Right hindlimb (tissue), 1 donor: ENCODE results near the gene SPRY4.
"Not testable (repeated sequence)": the region's sequence is repeated elsewhere in the genome, so short reads cannot be mapped to it uniquely, and the experiment has no call there.

Experiments used
- DNase-seq: peaks from one replicate; pipeline ENCODE4 v3.0.0-alpha.2; 2018

Gene SPRY4

GRCh38 chr5:142333749-142334148 is 8.9 kb upstream of the SPRY4 start:
- not testable (repeated sequence) for DNase-seq

GRCh38 chr5:142330444-142330843 is 5.6 kb upstream of the SPRY4 start:
- no peak for DNase-seq

GRCh38 chr5:142330026-142330425 is 5.2 kb upstream of the SPRY4 start:
- no peak for DNase-seq

DNA sequence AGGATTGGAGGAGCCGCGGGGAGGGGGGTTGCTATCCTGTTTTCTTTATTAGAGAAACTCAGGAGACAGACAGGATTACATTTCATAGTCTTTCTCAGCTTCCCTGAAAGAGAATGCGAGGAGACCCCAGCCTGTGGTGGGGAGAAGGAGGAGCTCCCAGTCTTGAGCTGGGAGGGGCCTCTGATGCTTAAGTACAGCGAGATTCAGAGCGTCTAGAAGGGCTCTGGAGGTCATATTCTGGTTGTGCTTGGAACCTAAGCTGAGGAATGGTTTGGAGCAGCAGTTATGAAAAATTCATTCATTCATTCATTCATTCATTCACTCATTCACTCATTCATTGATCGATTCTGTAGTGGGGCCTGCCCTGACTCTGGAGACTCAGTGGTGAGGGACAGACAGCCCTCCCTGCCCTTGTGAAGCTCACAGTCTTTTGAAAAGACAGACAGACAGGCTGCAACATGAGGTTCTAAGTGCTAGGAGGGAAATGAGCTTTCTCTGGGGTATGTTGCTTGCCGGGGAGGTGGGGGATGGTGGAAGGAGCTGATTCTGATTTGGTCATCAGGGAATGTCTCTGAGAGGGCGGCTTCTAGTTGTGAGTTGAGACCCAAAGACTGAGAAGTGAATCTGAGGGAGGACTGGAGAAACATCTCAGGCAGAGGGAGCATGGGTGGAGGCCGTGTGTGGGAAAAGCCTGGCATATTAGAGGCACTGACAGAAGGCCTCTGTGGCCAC is 2.5 kb upstream of the SPRY4 start:
- DNase-seq, result peak; percentile 48

DNA sequence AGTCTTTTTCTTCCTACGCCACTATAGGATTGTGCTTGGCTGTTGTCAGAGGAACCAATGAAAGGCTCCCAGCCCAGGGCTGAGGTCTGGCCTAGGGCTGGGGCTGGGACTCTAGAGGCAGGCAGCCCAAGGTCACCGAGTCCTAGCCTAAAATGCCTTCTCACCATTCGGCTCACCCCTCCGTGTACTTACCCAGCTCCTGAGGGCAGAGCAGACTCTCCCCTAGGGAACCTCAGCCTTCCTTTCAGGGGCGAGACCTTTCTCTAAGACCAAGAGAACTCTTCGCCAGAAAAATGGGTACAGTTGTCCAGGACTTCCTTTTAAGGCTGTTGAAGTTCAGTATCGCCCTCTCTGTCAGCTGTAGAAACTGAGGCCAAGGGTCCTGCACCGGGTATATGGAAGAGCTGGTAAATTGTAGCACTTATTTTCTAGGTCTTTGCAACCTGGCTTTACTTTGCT is 1.7 kb upstream of the SPRY4 start:
- DNase-seq, result no peak

- DNase-seq, result peak; percentile 85
Observed at GRCh38 chr5:142325725-142326479, 1.1 kb upstream of the SPRY4 start.

GRCh38 chr5:142324136-142324870 is 518 bp downstream of the SPRY4 start:
- peak; percentile 37 for DNase-seq

DNA sequence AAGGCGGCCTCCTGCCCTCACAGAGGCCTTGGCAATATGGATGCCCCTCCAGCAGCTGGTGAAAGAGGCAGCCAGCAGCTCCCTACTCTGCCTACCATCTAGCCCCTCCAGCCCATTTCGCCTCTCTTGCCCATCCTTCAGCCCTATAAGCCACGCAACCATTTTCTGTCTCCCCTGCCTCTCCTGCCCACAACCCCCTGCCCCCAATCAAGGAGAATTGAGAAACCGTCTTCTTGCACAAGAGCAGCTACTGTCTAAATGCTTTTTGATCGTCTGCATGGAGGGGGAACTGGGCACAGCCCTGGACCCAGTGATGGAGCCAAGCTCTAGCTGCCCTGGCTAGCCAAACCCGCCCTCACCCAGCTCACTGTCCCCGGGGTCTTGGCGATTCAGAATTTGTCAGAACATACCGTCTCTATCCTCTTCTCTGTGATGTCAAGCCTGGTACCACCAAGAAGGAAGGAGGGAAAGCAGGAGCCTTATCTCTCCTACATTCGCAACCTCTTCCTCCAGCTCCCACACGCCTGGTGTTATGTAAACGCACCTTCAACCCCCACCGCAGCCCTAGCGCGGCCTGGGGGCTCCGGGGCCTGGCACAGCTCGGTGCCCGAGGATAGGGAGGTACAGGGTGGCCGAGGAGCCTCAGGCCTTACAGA is 1.2 kb downstream of the SPRY4 start:
- DNase-seq, result no peak

- DNase-seq, result peak; percentile 53
Observed at GRCh38 chr5:142322747-142323479, 1.9 kb downstream of the SPRY4 start.

DNA sequence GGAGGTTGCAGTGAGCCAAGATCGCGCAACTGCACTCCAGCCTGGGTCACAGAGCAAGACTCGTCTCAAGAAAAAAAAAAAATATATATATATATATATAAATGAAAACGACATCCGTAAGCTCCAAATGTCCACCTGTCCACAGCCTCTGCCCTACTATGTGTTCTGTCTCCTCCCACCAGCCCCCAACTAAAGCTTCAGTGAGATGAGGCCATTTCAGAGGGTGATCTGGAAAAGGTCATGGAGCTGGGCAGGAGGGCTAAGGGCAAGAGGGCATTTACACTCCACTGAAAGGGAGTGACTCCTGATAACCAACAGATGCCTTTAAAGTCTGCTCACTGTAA is 2.4 kb downstream of the SPRY4 start:
- DNase-seq, result no peak

DNA sequence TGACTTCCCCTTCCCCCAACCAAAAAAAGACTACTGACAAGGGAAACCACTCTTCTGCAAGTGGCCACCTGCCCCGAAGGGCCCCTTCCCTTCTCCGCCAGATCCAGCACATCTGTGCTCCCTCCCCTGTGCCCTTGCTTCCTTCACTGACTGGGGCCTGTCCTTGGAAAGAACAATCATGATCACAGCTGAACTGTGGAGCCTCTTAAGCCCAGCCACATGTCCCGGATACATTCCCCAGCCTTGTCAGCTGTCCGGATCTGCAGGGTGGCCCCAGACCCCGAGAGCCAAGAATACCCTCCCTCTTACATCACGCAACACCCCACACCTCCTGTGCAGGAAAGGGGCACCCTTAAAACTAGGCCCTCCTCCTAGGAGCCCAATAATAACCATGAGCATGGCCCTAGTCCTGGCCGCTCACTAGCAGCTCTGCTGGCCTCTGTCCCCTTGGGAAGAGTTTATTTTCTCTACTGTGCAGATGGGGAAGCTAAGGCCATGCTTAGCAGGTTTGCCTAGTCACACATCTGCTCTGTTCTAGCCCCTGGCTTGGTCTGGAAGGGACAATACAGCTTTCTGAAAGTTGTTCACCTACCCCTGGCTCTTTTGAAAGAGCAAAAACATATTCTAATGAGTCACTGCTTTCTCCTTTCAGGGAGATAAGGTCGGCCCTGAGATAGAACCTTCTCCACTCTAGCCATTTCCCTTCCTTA is 3.8 kb downstream of the SPRY4 start:
- peak; percentile 89 for DNase-seq

DNA sequence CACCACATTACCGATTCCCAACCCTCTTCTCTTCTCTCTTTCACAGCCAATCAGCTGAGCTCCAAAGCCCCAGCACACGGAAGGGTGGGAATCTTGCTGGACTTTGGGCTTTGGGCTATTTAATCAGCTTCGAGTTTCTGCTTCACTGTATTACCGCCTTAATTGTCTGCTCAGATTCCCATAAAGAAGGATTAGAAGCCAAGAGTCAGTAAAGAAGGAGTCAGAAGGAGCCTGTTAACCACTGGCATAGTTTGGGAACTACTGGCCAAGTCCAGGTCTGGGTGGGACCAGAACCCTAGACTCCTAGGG is 4.4 kb downstream of the SPRY4 start:
- DNase-seq, result no peak

- DNase-seq, result no peak
Observed at GRCh38 chr5:142319560-142320429, 5.0 kb downstream of the SPRY4 start.

DNA sequence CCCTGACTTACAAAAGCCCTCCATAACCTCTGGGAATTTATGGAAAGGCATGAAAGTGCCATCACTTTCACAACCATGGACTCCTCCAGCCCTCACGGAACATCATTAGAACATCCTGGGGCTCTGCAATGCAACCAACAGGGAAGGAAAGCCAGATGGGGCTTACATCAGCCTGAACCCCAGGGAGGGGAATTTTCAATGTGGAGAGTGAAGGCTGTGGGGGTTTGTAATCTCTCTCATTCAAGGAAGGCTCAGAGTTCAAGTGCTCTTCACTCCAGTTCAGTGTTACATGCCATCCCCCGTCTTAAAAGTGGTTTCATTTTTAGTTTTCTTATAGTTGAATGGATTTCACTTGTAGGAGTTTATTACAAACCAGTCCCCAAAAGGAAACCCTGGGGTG is 5.7 kb downstream of the SPRY4 start:
- no peak for DNase-seq

- DNase-seq, result no peak
Observed at GRCh38 chr5:142317753-142318152, 7.1 kb downstream of the SPRY4 start.

- DNase-seq, result no peak
Observed at GRCh38 chr5:142317173-142317572, 7.6 kb downstream of the SPRY4 start.

- DNase-seq, result no peak
Observed at GRCh38 chr5:142316681-142317080, 8.1 kb downstream of the SPRY4 start.

- peak; percentile 57 for DNase-seq
Observed at GRCh38 chr5:142316051-142316450, 8.8 kb downstream of the SPRY4 start.

DNA sequence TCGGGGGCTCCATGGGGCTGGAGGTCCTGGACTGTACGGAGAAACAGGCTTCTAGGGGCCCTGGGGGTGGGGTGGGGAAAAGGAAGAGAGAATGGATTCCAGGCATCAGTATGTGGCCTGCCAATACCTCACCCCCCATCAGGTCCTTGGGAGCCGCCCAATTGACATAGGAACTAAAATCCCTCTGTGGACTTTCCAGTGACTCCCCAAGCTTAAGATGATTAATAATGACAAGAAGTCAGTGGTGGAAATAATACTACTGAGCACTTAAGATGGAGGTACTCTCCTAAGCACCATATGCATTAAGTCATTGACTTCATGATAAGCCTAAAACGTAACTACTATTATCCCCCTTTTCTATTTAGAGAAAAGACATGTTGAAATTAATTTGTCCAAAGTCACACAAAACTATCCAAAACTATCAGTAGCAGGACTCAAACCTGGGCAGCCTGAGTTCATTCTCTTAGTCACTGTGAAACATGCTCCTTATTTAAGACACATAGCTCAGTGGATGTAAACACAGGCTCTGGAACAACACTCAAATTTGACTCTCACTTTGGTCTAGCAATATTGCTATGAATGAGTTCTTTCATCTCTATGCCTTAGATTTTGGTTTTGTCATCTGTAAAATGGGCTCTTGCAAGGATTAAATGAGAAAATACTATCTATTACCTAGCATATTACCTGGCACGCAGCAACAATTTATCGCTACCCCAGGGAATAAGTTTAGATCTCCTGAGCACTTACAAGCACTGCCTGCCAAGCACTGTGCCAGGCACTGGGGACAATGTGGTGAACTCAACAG is 9.5 kb downstream of the SPRY4 start:
- no peak for DNase-seq

GRCh38 chr5:142314606-142315005 is 10.2 kb downstream of the SPRY4 start:
- no peak for DNase-seq
